ENCODE measurements around the gene QKI. TPM values are rescaled to one million over a fixed set of nuclear protein-coding genes. Genes with fewer than 3 reads are reported as not detected.

The QKI gene
- total and polyA plus RNA-seq, 10 of the 15 experiments (the other 5 are each of a cell fraction or from before 2014, with no cell fraction given): 4.7 to 72.5 (median 38.9) TPM

GRCh38 chr6:163416557-163417253 is 2.2 kb downstream of the QKI start:
- Histone ChIP-seq H3K4me1 (ENCODE audit: control insufficient read depth, insufficient read depth, low read length) (peaks cover 3% of the 10 kb centered on the region; the same call in 1 of the 2 replicates), H4K20me1 (ENCODE audit: control insufficient read depth, insufficient read depth) (no peaks in the 10 kb centered on the region), H3K36me3 (ENCODE audit: control insufficient read depth in 2 of 2, insufficient read depth in 2 of 2, low read length in 1 of 2) (no peaks in the 10 kb centered on the region), H2AFZ (ENCODE audit: control insufficient read depth, low read depth, low read length) (peak overlapping the region; percentile 59), H3K27me3 (replicated peaks in 1 of 2; ENCODE audit: control insufficient read depth in 2 of 2, insufficient read depth in 2 of 2, low read length in 1 of 2) (no peaks in the 10 kb centered on the region), H3K4me2 (ENCODE audit: control insufficient read depth, insufficient read depth) (peak overlapping the region; percentile 81), H3K9ac (ENCODE audit: control insufficient read depth, insufficient read depth, low read length) (peak overlapping the region; percentile 86), H3K79me2 (ENCODE audit: control insufficient read depth, insufficient read depth, low read length) (peaks cover 72% of the 10 kb centered on the region), H3K9me3 (replicated peaks; ENCODE audit: control insufficient read depth, insufficient read depth, low read length) (no peaks in the 10 kb centered on the region), H3K4me3 (peak overlapping the region; percentile 90), H3K27ac (ENCODE audit: control insufficient read depth, insufficient read depth) (peak overlapping the region; percentile 77)
- in situ Hi-C loops (cut with MboI) (no loop called here), intact Hi-C loops (cut with micrococcal nuclease; ENCODE audit: unreplicated experiment) (loop anchor here (1.0 to 10.0 kb wide), 5 partner anchors 136 to 1511 kb away; no protein-coding TSS in a partner anchor)
- WGBS (ENCODE audit: insufficient coverage, insufficient replicate concordance, low lambda C conversion rate, missing lambda C conversion rate): 7% methylated on average over 11 of the region's 11 CpGs
- ChIA-PET POLR2A (interaction anchor here (1.9 kb wide), 1 partner anchor 10 kb away, joined by 4 read pairs; no protein-coding TSS in a partner anchor), RAD21 (ENCODE audit: unreplicated experiment) (interaction anchor here (0.8 to 5.4 kb wide), 5 partner anchors 9 to 541 kb away, joined by 3 to 26 read pairs (median 3); no protein-coding TSS in a partner anchor), CTCF (interaction anchor here (0.6 to 6.5 kb wide), 8 partner anchors 11 to 540 kb away, joined by 3 to 56 read pairs (median 7); no protein-coding TSS in a partner anchor), SMC1A (ENCODE audit: uncharacterized antibody, unreplicated experiment) (interaction anchor here (0.9 to 7.0 kb wide), 6 partner anchors 11 to 138 kb away, joined by 3 to 39 read pairs (median 18); no protein-coding TSS in a partner anchor)
- no peak for TF ChIP-seq SREBF2 (IDR thresholded peaks at IDR 0.05; ENCODE audit: low read length)
- TF ChIP-seq, protein P1, sequence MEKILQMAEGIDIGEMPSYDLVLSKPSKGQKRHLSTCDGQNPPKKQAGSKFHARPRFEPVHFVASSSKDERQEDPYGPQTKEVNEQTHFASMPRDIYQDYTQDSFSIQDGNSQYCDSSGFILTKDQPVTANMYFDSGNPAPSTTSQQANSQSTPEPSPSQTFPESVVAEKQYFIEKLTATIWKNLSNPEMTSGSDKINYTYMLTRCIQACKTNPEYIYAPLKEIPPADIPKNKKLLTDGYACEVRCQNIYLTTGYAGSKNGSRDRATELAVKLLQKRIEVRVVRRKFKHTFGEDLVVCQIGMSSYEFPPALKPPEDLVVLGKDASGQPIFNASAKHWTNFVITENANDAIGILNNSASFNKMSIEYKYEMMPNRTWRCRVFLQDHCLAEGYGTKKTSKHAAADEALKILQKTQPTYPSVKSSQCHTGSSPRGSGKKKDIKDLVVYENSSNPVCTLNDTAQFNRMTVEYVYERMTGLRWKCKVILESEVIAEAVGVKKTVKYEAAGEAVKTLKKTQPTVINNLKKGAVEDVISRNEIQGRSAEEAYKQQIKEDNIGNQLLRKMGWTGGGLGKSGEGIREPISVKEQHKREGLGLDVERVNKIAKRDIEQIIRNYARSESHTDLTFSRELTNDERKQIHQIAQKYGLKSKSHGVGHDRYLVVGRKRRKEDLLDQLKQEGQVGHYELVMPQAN (conservative IDR thresholded peaks at IDR 0.05): 0 out of 2 replicates have a peak, but pooled peaks have one; percentile 12
- no peak for TF ChIP-seq KAT2A (conservative IDR thresholded peaks at IDR 0.05; ENCODE audit: control insufficient read depth, low read depth, low read length)
- TF ChIP-seq, protein P2, sequence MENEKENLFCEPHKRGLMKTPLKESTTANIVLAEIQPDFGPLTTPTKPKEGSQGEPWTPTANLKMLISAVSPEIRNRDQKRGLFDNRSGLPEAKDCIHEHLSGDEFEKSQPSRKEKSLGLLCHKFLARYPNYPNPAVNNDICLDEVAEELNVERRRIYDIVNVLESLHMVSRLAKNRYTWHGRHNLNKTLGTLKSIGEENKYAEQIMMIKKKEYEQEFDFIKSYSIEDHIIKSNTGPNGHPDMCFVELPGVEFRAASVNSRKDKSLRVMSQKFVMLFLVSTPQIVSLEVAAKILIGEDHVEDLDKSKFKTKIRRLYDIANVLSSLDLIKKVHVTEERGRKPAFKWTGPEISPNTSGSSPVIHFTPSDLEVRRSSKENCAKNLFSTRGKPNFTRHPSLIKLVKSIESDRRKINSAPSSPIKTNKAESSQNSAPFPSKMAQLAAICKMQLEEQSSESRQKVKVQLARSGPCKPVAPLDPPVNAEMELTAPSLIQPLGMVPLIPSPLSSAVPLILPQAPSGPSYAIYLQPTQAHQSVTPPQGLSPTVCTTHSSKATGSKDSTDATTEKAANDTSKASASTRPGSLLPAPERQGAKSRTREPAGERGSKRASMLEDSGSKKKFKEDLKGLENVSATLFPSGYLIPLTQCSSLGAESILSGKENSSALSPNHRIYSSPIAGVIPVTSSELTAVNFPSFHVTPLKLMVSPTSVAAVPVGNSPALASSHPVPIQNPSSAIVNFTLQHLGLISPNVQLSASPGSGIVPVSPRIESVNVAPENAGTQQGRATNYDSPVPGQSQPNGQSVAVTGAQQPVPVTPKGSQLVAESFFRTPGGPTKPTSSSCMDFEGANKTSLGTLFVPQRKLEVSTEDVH (IDR thresholded peaks at IDR 0.05; ENCODE audit: low read depth, partially characterized antibody): no peak
- TF ChIP-seq CTCF (IDR thresholded peaks at IDR 0.05 in 2 of 3, conservative IDR thresholded peaks at IDR 0.05 in 1 of 3; ENCODE audit: control insufficient read depth in 2 of 3, extremely low read depth in 1 of 3, insufficient read depth in 1 of 3, low read depth in 3 of 3, low read length in 3 of 3): peak; percentile 17 to 57 (median 52); a peak in 5 of 6 replicates
- 0 out of 2 replicates have a peak, but pooled peaks have one; percentile 54 for TF ChIP-seq SMARCA5 (IDR thresholded peaks at IDR 0.05)
- TF ChIP-seq HCFC1 (IDR thresholded peaks at IDR 0.05; ENCODE audit: low read length): no peak
- no peak for TF ChIP-seq HDAC2 (IDR thresholded peaks at IDR 0.05)
- TF ChIP-seq SIX5 (IDR thresholded peaks at IDR 0.05; ENCODE audit: low read depth, low read length, severe bottlenecking): no peak
- peak; percentile 52 to 62 for TF ChIP-seq IKZF2 (IDR thresholded peaks at IDR 0.05)
- TF ChIP-seq SMC3 (IDR thresholded peaks at IDR 0.05; ENCODE audit: borderline replicate concordance, low read length): peak; percentile 41; the same call in 1 of the 2 replicates
- no peak for TF ChIP-seq ZNF217 (IDR thresholded peaks at IDR 0.05)
- peak; percentile 61 for TF ChIP-seq RAD21 (IDR thresholded peaks at IDR 0.05; ENCODE audit: insufficient read depth, low read depth, low read length)
- TF ChIP-seq IKZF1 (conservative IDR thresholded peaks at IDR 0.05): peak; percentile 43
- TF ChIP-seq ZNF384 (IDR thresholded peaks at IDR 0.05; ENCODE audit: borderline replicate concordance, low read depth, low read length): peak; percentile 91
- no peak for TF ChIP-seq ZNF274 (IDR thresholded peaks at IDR 0.05; ENCODE audit: insufficient read depth, insufficient read length)
- FAIRE-seq (no peak), ATAC-seq (no peak), DNase-seq (ENCODE audit: low read depth, low spot score) (no peak)
- no TSS peak for BruUV-seq (replicated peaks)
